HFFc6 (cell line): ENCODE results near the gene BSN. TPM values are rescaled to one million over a fixed set of nuclear protein-coding genes. Genes with fewer than 3 reads are reported as not detected.
"Not testable (repeated sequence)": the region's sequence is repeated elsewhere in the genome, so short reads cannot be mapped to it uniquely, and the experiment has no call there.

Source experiments
- DNase-seq: peaks from one replicate; pipeline ENCODE4 v3.0.0-alpha.2; 2018
- H3K27ac Mint-ChIP-seq: 2 replicates; pipeline ENCODE4 v1.8.0; 2020; ENCODE audit warnings: mild to moderate bottlenecking, mixed read lengths
- H3K27me3 Mint-ChIP-seq: 2 replicates; pipeline ENCODE4 v1.8.0; 2021; ENCODE audit warnings: mild to moderate bottlenecking, moderate library complexity, mixed read lengths; ENCODE audit not compliant: insufficient read depth
- H3K36me3 Mint-ChIP-seq: 2 replicates; pipeline ENCODE4 v1.8.0; 2021; ENCODE audit warnings: low read depth, mixed read lengths
- H3K4me1 Mint-ChIP-seq: 2 replicates; pipeline ENCODE4 v1.8.0; 2020; ENCODE audit warnings: low read depth, mixed read lengths
- H3K4me3 Mint-ChIP-seq: 2 replicates; pipeline ENCODE4 v1.8.0; 2020; ENCODE audit warnings: mild to moderate bottlenecking, moderate library complexity, mixed read lengths
- H3K9me3 Mint-ChIP-seq: 2 replicates; pipeline ENCODE4 v1.8.0; 2020; ENCODE audit warnings: mild to moderate bottlenecking, mixed read lengths
- total RNA-seq, 6 experiments: library from RNA; stranded (reverse); fragmentation: NEBNext Ultra II Directional; extraction: Animal tissue kit (Norgen Biotek cat#: 25700); gene quantifications; 2 replicates in 1 of 6; 3 replicates in 5 of 6; pipeline ENCODE4 v1.2.3, GENCODE V29; 2021
- TF ChIP-seq, protein P1 (sequence below): fragments of 200-600 bp; sonication (generic); IDR thresholded peaks from 2 replicates; pipeline ENCODE4 v1.5.0; 2021; ENCODE audit warnings: antibody characterized with exemption, mild to moderate bottlenecking

The BSN gene
- total RNA-seq, 6 experiments from 2014 or later: 0.02 to 0.14 (median 0.06) TPM

- Mint-ChIP-seq H3K4me3 (no peak overlapping the region), H3K27ac (no peak overlapping the region), H3K27me3 (peaks cover 42% of the 10 kb centered on the region), H3K36me3 (no peaks in the 10 kb centered on the region), H3K9me3 (no peaks in the 10 kb centered on the region), H3K4me1 (no peaks in the 10 kb centered on the region)
- DNase-seq: no peak
- TF ChIP-seq, protein P1, sequence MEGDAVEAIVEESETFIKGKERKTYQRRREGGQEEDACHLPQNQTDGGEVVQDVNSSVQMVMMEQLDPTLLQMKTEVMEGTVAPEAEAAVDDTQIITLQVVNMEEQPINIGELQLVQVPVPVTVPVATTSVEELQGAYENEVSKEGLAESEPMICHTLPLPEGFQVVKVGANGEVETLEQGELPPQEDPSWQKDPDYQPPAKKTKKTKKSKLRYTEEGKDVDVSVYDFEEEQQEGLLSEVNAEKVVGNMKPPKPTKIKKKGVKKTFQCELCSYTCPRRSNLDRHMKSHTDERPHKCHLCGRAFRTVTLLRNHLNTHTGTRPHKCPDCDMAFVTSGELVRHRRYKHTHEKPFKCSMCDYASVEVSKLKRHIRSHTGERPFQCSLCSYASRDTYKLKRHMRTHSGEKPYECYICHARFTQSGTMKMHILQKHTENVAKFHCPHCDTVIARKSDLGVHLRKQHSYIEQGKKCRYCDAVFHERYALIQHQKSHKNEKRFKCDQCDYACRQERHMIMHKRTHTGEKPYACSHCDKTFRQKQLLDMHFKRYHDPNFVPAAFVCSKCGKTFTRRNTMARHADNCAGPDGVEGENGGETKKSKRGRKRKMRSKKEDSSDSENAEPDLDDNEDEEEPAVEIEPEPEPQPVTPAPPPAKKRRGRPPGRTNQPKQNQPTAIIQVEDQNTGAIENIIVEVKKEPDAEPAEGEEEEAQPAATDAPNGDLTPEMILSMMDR: no peak
Measured at GRCh38 chr3:49567406-49567805, 13.1 kb downstream of the BSN start.

DNA sequence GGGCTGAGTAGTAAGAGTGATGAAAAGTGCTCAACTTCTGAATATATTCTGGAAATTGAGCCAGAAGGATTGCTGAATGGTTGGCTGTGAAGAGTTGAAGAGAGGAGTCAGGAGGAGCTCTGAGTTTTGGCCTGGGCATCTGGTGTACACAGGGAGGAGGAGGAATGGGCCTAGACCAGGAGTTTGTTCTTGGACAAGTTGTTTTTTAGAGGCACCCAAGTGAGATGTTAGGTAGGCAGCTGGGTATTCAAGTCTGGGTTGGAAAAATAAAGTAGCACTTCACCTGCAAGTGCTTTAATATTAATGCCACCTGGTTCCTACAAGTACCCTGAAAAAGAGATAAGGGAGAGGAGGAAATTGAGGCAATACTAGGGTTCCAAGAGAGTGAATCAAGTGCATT, 14.7 kb downstream of the BSN start:
- Mint-ChIP-seq H3K27ac (no peak overlapping the region), H3K4me1 (no peaks in the 10 kb centered on the region), H3K36me3 (no peaks in the 10 kb centered on the region), H3K4me3 (no peak overlapping the region), H3K9me3 (no peaks in the 10 kb centered on the region), H3K27me3 (peaks cover 44% of the 10 kb centered on the region)
- no peak for DNase-seq
- TF ChIP-seq, protein P1: no peak

DNA sequence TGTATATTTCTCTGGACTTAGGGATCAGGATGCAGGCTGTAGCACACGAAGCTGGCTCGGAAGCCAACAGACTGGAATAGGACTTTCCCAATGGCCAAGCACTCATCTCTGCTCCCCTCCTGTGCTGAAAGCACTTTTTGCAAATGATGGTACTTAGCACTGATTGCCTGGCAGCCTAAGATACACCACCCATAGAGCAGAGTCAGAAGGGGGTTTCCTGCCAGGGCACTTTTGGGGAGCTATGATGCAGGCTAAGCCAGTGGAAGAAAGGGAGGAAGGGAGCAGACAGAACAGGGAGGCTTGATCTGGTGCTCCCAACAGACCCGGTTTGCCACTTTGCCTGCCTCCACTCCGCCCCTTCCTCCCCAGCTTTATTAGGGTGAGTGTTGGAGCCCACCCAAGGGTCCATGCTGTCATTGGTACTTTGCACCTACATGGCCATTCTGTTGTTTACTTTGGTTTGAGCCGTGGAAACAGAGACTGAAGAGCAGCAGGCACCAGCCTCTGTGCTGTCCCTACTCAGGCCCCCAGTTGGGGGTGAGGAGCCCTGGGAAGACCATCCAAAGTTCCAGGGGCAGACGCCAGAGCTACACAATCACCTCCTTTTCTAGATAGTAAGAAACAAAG, 15.9 kb downstream of the BSN start:
- Mint-ChIP-seq H3K4me3 (no peak overlapping the region), H3K4me1 (no peaks in the 10 kb centered on the region), H3K27ac (no peak overlapping the region), H3K27me3 (peaks cover 43% of the 10 kb centered on the region), H3K36me3 (no peaks in the 10 kb centered on the region), H3K9me3 (no peaks in the 10 kb centered on the region)
- TF ChIP-seq, protein P1: no peak
- DNase-seq: no peak

GRCh38 chr3:49582177-49582576, 27.9 kb downstream of the BSN start:
- no peaks in the 10 kb centered on the region for H3K9me3 Mint-ChIP-seq
- H3K36me3 Mint-ChIP-seq: no peaks in the 10 kb centered on the region
- peaks cover 1% of the 10 kb centered on the region for H3K4me1 Mint-ChIP-seq
- H3K27ac Mint-ChIP-seq: no peak overlapping the region
- TF ChIP-seq, protein P1: no peak
- H3K27me3 Mint-ChIP-seq: peaks cover 15% of the 10 kb centered on the region
- no peak for DNase-seq
- no peak overlapping the region for H3K4me3 Mint-ChIP-seq

GRCh38 chr3:49585261-49585755, 31.0 kb downstream of the BSN start:
- not testable (repeated sequence) for H3K4me1 Mint-ChIP-seq, H3K4me3 Mint-ChIP-seq, DNase-seq, H3K36me3 Mint-ChIP-seq, H3K9me3 Mint-ChIP-seq, H3K27me3 Mint-ChIP-seq, H3K27ac Mint-ChIP-seq

GRCh38 chr3:49591615-49592014, 37.3 kb downstream of the BSN start:
- TF ChIP-seq, protein P1: no peak
- Mint-ChIP-seq H3K4me3 (no peak overlapping the region), H3K4me1 (peaks cover 16% of the 10 kb centered on the region), H3K36me3 (no peaks in the 10 kb centered on the region), H3K27ac (no peak overlapping the region), H3K27me3 (peaks cover 2% of the 10 kb centered on the region), H3K9me3 (no peaks in the 10 kb centered on the region)
- DNase-seq: no peak
